Measurements from ENCODE around the gene FBN1.

GRCh38 chr15:48674876-48675275 lies 29.4 kb upstream of the FBN1 start:
- TF ChIP-seq POLR2A (IDR thresholded peaks at IDR 0.05) (no peak), CTCF (IDR thresholded peaks at IDR 0.05) (no peak)

Measured in thyroid gland (tissue), 4 donors.